Left hindlimb (tissue), 1 donor: ENCODE measurements around the gene MAP2K7.
"Not testable (repeated sequence)": the region's sequence is repeated elsewhere in the genome, so short reads cannot be mapped to it uniquely, and the experiment has no call there.

ENCODE experiments used
- DNase-seq: peaks from one replicate; pipeline ENCODE4 v3.0.0-alpha.2; 2018

Gene MAP2K7

GRCh38 chr19:7920519-7921301 is 17.0 kb downstream of the MAP2K7 start:
- DNase-seq: peak; percentile 99

DNA sequence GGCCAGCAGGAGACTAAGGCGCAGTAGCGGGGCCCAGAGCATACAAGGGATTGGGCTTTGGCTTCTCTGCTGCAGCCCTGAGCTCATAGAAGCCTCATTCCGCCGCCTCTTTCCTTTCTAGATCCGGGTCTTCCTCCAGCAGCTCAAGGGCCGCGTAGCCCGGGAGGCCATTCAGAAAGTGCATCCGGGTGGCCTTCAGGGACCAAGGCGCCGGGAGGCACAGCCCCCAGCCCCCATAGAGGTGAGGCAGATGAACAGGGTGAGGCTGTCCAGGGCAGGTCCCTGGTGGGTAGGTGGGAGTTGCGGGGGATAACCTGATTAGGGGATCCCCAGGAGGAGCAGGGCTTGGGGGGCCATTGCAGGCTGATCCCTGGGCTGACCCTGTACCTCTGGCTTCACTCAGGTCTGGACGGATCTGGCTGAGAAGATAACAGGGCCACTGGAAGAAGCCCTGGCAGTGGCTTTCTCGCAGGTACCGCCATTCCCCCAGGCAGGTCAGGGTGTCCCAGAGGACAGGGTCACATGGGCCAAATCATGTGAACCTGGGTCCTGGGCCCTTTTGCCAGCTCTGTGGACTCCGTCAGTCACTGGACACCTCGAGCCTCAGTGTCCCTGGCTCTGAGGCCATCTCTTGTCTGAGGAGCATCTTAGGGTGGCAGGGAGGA is 17.8 kb downstream of the MAP2K7 start:
- DNase-seq: no peak

GRCh38 chr19:7921967-7922835 is 18.5 kb downstream of the MAP2K7 start:
- DNase-seq: no peak

GRCh38 chr19:7922836-7923195 is 19.1 kb downstream of the MAP2K7 start:
- no peak for DNase-seq

GRCh38 chr19:7923295-7924191 is 19.9 kb downstream of the MAP2K7 start:
- DNase-seq: no peak

GRCh38 chr19:7924241-7924640 is 20.6 kb downstream of the MAP2K7 start:
- no peak for DNase-seq

GRCh38 chr19:7924651-7925170 is 21.0 kb downstream of the MAP2K7 start:
- DNase-seq: no peak

DNA sequence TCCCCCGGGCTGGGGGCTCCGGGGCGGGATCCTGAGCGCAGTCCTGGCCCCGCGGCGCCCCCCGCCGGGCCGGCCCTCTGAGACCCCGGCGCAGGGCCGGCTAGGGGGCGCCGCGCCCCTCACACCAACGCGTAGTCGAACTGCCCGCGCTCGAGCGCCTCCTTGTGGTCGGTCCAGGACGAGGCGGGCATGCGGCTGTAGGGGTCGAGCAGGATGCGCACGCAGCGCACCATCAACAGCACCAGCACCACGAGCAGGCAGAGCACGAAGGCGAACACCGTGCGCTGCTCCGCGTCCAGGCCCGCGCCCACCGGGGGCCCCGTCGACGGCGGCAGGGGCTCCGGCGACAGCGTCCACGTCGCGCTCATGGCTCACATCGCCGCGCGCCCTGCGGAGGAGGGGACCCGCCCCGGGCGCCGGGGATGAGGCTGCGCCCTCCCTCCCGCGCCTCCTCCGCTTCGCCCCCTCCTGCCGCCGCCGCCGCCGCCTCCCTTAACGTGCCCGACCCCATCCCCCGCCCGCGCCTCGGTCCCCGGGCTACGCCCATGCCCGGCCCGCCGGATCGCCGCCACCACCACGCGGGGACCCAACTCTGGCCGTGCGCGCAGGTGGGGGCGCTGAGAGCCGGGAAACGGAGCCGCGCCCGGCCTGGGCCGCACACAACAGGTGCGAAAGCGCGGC is 21.6 kb downstream of the MAP2K7 start:
- peak; percentile 77 for DNase-seq

DNA sequence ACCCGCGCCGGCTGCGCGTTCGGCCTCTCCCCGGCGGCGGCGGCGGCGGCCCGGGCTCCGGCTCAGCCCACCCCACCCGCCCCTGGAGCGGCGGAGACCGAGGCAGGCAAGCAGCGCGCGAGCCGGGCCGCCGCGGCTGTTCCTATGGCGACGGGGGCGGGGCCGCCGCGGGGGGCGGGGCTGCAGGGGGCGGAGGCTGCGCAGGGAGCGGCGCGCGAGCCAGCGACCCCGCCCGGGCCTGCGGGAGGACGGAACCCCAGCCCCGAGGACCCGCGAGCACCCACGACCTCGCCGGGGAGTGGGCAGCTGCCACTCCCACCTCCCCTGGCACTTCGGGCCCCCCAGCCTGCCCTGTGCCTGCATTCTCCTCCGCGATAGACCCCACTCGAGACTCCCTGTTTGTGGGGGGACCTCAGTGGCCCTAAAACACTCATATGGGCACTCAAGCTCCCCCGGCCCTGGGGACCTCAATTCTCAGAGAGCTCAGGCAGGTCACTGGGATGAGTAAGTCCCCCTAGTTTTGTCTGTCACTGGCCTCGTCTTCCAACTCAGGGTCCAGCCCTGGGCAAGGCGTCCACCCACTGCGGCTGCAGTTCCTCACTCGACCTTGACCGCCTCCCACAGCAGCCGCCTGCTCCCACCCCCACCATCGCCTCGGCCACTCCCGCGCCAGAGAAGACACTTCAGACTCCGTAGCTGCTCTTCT is 22.5 kb downstream of the MAP2K7 start, which contains the start of gene CTXN1:
Gene CTXN1, minus strand, starts transcription at position 115 of the 706 bp plus-strand sequence. CDS start 597 bp downstream, outside the sequence.
- peak; percentile 78 for DNase-seq

- DNase-seq: no peak
Measured at GRCh38 chr19:7926727-7927604, 23.3 kb downstream of the MAP2K7 start.

GRCh38 chr19:7927605-7928333 is 24.1 kb downstream of the MAP2K7 start:
- no peak for DNase-seq

DNA sequence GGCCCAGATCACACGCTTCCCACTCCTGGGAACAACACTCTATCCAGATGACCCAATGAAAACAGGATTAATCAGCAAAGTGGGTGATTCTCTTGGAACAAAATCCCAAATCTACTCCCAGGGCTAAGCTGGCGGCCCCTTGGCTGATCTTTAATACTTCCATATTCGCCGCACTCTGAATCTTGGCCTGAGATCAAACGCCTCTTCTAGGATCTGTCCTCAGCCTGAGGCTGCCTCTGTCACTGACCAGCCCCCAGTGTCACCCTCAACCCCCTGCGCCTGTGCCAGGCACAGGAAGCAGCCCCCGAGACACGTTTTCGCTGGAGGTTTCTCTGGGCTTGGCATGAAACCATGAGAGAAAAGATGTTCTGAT is 24.6 kb downstream of the MAP2K7 start:
- no peak for DNase-seq

DNA sequence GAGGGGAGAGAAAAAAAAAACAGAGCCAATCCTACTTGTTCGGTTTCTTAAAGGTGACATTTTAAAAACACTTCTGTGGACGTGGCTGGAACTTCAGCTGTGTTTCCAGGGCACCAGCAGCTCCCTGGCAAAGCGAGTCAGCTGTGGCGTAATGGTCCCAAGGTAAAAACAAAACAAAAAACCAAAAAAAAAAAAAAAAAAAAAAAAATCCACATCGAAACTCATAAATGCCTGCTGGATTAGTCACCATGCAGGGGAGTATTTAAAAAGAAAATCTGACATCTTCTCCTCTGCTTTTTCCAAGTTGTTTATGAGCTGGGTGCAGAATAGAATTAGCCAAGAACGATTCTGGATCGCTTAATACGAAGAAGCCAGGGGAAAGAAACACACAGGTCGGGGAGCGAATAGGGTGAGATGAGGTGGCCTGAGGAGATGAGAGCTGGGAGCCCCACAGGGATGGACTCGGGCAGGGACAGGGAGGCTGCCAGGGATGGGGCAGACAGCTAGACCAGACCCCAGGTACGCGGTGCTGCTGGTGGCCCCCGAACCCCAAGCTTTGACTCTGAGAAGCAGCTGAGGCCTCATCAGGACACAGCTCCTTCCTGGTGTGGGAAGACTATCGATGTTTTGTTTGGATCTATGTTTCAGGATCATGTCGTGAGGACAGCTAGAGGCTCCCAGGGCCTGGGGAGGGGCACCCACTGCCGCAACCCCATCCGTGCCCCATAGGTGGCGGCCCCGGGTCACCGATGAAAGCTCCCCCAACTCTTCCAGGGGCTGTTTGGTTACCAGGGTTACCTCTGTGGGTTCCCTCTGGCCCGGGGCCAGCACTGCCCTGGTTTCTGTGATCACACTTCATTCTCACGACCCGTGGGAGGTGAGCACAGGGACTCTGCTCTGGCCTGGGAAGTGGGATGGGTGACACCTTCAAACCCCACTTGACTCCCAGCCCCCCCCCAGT is 25.3 kb downstream of the MAP2K7 start:
- DNase-seq: peak; percentile 46

DNA sequence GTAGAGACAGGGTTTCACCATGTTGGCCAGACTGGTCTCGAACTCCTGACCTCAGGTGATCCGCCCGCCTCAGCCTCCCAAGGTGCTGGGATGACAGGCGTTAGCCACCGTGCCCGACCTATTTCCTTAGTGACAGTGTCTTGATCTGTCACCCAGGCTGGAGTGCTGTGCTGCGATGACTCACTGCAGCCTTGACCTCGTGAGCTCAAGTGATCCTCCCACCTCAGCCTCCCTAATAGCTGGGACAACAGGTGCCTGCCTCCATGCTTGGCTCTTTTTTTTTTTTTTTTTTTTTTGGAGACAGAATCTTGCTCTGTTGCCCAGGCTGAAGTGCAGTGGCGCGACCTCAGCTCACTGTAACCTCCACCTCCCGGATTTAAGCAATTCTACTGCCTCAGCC is 26.4 kb downstream of the MAP2K7 start:
- DNase-seq: not testable (repeated sequence)

GRCh38 chr19:7930765-7931164 is 27.1 kb downstream of the MAP2K7 start:
- DNase-seq: no peak

DNA sequence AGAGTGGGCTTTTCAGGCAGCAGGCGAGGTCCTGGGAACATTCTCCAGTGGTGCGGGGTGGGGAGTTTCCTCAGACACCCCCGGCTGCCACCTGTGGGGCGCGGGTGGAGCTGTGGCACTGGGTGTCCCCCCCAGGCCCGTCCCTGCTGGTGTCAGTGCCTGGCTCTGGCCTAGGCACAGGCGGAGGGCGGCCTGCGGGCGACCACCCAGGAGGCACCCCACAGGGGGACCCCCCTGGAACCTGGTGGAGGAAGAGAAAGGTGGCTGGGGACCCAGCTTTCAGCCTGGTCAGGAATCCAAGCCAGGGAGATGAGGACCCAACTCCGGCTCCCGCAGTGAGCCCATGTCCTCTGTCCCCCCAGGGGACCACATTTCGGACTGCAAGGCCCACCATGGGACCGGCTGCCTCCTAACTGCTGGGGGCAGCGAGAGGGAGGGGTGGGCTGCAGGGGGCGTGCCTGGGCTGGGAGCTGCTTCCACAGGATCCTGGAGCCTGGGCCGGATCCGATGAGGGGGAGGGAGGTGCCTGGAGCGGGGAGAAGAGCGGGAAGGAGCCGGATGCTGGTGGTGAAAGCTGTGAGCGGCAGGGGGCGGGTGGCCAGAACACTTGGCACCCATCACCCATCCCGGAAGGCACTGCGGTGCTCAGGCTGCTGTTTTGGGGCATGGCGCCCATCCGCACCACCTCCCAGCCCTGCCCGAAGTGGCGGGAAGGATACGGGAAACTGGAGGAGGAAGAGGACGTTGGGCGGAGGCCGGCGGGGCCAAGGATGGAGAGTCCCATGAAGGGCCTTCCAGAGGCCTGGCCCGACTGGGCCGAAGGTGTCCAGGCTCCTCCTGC is 27.8 kb downstream of the MAP2K7 start:
- DNase-seq: no peak
